ENCODE data around the gene TMEM132D. TPM values are rescaled to one million over a fixed set of nuclear protein-coding genes. Genes with fewer than 3 reads are reported as not detected.

Gene TMEM132D
- total RNA-seq, 1 experiment from 2014 or later = 1.4 TPM

DNA sequence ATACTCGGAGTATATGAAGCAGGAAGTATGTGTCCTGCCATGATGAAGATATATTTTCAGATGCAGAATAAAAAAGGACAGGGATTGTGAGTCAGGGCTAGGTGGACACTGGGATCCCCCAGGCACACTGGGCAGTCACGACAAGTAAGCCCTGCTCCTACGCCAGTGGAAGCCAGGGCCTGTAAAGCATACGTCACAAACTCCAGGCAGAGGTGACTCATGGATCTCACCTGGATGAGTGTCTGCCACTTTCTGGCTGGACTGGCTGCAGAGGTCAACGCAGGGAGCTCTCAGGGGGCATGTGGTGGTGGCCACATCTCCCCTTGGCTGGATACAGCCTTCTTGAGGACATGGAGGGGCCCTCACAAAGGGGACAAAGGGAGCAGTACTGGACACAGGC, 788.3 kb downstream of the TMEM132D start:
- POLR2A ChIA-PET = no interaction called here
- H3K9me3 Mint-ChIP-seq = peaks cover 83% of the 10 kb centered on the region
- CTCF ChIA-PET = no interaction called here

DNA sequence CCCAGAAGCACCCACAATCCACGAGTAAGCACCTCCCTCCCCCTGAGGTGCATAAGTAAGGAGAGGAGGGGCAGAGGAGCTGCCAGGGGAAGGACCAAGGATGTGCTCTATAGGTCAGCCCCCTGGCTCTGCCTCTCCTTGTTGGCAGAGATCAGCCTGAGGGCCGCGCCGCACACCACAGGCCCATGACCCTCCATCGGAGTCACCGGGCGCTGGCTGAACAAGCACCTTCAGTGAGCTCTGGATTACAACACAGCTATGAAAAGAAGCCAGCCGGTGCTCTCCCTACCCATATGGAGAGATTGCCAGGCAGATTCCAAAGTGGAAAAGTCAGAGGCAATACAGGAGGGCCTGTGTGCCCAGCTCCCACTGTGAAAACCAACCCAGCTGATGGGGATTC, 793.2 kb downstream of the TMEM132D start:
- ChIA-PET POLR2A (no interaction called here), CTCF (no interaction called here)
- Mint-ChIP-seq H3K4me3 (no peak overlapping the region), H3K27ac (no peak overlapping the region), H3K36me3 (peaks cover 71% of the 10 kb centered on the region), H3K9me3 (peaks cover 79% of the 10 kb centered on the region), H3K4me1 (no peaks in the 10 kb centered on the region), H3K27me3 (ENCODE audit: low read depth) (peaks cover 11% of the 10 kb centered on the region)
- no peak for DNase-seq (ENCODE audit: low spot score)
- no peak for ATAC-seq
- TF ChIP-seq, protein P1, sequence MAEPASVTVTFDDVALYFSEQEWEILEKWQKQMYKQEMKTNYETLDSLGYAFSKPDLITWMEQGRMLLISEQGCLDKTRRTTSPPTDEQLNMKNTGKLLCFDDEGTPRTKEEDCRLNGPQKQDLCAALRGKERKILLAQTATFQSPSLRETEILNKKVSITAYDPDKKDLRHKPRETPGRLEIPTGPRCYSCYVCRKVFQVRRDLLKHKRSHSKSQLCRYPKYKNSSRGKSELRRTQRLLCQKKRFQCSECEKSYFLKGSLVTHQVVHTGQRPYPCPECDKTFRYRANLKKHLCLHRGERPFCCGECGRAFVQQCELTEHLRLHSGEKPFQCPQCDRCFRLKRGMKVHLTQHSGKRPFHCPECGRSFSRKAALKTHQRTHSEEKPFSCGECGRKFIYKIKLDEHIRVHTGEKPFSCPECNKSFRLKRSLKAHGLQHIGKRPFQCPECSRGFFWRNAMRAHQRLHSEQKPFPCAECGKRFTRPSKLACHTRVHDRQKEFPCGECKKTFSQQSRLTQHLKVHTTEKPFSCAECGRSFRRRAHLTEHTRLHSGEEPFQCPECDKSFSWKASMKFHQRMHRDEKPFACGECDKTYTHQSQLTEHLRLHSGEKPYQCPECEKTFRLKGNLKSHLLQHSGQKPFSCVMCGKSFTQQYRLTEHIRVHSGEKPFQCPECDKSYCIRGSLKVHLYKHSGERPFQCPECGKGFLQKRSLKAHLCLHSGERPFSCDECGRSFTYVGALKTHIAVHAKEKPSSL (CRISPR knock-in tag; conservative IDR thresholded peaks at IDR 0.05) = no peak
- TF ChIP-seq SMAD4 (CRISPR knock-in tag; IDR thresholded peaks at IDR 0.05) = no peak
- TF ChIP-seq, protein P2, sequence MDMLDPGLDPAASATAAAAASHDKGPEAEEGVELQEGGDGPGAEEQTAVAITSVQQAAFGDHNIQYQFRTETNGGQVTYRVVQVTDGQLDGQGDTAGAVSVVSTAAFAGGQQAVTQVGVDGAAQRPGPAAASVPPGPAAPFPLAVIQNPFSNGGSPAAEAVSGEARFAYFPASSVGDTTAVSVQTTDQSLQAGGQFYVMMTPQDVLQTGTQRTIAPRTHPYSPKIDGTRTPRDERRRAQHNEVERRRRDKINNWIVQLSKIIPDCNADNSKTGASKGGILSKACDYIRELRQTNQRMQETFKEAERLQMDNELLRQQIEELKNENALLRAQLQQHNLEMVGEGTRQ (CRISPR knock-in tag; IDR thresholded peaks at IDR 0.05) = no peak
- TF ChIP-seq ZNF317 (CRISPR knock-in tag; IDR thresholded peaks at IDR 0.05; ENCODE audit: borderline replicate concordance, low read depth) = no peak
- TF ChIP-seq OVOL2 (CRISPR knock-in tag; IDR thresholded peaks at IDR 0.05; ENCODE audit: borderline replicate concordance) = no peak
- TF ChIP-seq, protein P3, sequence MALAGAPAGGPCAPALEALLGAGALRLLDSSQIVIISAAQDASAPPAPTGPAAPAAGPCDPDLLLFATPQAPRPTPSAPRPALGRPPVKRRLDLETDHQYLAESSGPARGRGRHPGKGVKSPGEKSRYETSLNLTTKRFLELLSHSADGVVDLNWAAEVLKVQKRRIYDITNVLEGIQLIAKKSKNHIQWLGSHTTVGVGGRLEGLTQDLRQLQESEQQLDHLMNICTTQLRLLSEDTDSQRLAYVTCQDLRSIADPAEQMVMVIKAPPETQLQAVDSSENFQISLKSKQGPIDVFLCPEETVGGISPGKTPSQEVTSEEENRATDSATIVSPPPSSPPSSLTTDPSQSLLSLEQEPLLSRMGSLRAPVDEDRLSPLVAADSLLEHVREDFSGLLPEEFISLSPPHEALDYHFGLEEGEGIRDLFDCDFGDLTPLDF (CRISPR knock-in tag; IDR thresholded peaks at IDR 0.05) = no peak
- TF ChIP-seq TEAD4 (CRISPR knock-in tag; IDR thresholded peaks at IDR 0.05) = no peak
- TF ChIP-seq, protein P4, sequence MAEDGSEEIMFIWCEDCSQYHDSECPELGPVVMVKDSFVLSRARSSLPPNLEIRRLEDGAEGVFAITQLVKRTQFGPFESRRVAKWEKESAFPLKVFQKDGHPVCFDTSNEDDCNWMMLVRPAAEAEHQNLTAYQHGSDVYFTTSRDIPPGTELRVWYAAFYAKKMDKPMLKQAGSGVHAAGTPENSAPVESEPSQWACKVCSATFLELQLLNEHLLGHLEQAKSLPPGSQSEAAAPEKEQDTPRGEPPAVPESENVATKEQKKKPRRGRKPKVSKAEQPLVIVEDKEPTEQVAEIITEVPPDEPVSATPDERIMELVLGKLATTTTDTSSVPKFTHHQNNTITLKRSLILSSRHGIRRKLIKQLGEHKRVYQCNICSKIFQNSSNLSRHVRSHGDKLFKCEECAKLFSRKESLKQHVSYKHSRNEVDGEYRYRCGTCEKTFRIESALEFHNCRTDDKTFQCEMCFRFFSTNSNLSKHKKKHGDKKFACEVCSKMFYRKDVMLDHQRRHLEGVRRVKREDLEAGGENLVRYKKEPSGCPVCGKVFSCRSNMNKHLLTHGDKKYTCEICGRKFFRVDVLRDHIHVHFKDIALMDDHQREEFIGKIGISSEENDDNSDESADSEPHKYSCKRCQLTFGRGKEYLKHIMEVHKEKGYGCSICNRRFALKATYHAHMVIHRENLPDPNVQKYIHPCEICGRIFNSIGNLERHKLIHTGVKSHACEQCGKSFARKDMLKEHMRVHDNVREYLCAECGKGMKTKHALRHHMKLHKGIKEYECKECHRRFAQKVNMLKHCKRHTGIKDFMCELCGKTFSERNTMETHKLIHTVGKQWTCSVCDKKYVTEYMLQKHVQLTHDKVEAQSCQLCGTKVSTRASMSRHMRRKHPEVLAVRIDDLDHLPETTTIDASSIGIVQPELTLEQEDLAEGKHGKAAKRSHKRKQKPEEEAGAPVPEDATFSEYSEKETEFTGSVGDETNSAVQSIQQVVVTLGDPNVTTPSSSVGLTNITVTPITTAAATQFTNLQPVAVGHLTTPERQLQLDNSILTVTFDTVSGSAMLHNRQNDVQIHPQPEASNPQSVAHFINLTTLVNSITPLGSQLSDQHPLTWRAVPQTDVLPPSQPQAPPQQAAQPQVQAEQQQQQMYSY (CRISPR knock-in tag; IDR thresholded peaks at IDR 0.05) = no peak
- TF ChIP-seq, protein P5, sequence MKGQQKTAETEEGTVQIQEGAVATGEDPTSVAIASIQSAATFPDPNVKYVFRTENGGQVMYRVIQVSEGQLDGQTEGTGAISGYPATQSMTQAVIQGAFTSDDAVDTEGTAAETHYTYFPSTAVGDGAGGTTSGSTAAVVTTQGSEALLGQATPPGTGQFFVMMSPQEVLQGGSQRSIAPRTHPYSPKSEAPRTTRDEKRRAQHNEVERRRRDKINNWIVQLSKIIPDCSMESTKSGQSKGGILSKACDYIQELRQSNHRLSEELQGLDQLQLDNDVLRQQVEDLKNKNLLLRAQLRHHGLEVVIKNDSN (CRISPR knock-in tag; IDR thresholded peaks at IDR 0.05) = no peak
- TF ChIP-seq ZNF416 (CRISPR knock-in tag; IDR thresholded peaks at IDR 0.05) = no peak
- TF ChIP-seq, protein P6, sequence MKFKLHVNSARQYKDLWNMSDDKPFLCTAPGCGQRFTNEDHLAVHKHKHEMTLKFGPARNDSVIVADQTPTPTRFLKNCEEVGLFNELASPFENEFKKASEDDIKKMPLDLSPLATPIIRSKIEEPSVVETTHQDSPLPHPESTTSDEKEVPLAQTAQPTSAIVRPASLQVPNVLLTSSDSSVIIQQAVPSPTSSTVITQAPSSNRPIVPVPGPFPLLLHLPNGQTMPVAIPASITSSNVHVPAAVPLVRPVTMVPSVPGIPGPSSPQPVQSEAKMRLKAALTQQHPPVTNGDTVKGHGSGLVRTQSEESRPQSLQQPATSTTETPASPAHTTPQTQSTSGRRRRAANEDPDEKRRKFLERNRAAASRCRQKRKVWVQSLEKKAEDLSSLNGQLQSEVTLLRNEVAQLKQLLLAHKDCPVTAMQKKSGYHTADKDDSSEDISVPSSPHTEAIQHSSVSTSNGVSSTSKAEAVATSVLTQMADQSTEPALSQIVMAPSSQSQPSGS (CRISPR knock-in tag; IDR thresholded peaks at IDR 0.05; ENCODE audit: borderline replicate concordance, low read depth) = no peak
- TF ChIP-seq MXD4 (CRISPR knock-in tag; IDR thresholded peaks at IDR 0.05; ENCODE audit: borderline replicate concordance) = no peak
- TF ChIP-seq CREM (CRISPR knock-in tag; IDR thresholded peaks at IDR 0.05) = no peak

More for the DNA sequence above, 788.3 kb downstream of the TMEM132D start:
- no peaks in the 10 kb centered on the region for H3K4me1 Mint-ChIP-seq
- TF ChIP-seq RELA (CRISPR knock-in tag; IDR thresholded peaks at IDR 0.05; ENCODE audit: borderline replicate concordance) = no peak
- TF ChIP-seq, protein P7, sequence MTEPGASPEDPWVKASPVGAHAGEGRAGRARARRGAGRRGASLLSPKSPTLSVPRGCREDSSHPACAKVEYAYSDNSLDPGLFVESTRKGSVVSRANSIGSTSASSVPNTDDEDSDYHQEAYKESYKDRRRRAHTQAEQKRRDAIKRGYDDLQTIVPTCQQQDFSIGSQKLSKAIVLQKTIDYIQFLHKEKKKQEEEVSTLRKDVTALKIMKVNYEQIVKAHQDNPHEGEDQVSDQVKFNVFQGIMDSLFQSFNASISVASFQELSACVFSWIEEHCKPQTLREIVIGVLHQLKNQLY (CRISPR knock-in tag; IDR thresholded peaks at IDR 0.05) = no peak
- TF ChIP-seq, protein P8, sequence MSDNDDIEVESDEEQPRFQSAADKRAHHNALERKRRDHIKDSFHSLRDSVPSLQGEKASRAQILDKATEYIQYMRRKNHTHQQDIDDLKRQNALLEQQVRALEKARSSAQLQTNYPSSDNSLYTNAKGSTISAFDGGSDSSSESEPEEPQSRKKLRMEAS (CRISPR knock-in tag; IDR thresholded peaks at IDR 0.05) = no peak
- no peak for TF ChIP-seq GTF2I (CRISPR knock-in tag; conservative IDR thresholded peaks at IDR 0.05)
- TF ChIP-seq CBFB (CRISPR knock-in tag; IDR thresholded peaks at IDR 0.05; ENCODE audit: low read depth) = no peak
- TF ChIP-seq IRF2 (CRISPR knock-in tag; IDR thresholded peaks at IDR 0.05; ENCODE audit: borderline replicate concordance, low read depth) = no peak
- TF ChIP-seq ELF4 (CRISPR knock-in tag; IDR thresholded peaks at IDR 0.05; ENCODE audit: low read depth) = no peak
- TF ChIP-seq, protein P9, sequence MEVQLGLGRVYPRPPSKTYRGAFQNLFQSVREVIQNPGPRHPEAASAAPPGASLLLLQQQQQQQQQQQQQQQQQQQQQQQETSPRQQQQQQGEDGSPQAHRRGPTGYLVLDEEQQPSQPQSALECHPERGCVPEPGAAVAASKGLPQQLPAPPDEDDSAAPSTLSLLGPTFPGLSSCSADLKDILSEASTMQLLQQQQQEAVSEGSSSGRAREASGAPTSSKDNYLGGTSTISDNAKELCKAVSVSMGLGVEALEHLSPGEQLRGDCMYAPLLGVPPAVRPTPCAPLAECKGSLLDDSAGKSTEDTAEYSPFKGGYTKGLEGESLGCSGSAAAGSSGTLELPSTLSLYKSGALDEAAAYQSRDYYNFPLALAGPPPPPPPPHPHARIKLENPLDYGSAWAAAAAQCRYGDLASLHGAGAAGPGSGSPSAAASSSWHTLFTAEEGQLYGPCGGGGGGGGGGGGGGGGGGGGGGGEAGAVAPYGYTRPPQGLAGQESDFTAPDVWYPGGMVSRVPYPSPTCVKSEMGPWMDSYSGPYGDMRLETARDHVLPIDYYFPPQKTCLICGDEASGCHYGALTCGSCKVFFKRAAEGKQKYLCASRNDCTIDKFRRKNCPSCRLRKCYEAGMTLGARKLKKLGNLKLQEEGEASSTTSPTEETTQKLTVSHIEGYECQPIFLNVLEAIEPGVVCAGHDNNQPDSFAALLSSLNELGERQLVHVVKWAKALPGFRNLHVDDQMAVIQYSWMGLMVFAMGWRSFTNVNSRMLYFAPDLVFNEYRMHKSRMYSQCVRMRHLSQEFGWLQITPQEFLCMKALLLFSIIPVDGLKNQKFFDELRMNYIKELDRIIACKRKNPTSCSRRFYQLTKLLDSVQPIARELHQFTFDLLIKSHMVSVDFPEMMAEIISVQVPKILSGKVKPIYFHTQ (CRISPR knock-in tag; IDR thresholded peaks at IDR 0.05) = no peak
- TF ChIP-seq, protein P10, sequence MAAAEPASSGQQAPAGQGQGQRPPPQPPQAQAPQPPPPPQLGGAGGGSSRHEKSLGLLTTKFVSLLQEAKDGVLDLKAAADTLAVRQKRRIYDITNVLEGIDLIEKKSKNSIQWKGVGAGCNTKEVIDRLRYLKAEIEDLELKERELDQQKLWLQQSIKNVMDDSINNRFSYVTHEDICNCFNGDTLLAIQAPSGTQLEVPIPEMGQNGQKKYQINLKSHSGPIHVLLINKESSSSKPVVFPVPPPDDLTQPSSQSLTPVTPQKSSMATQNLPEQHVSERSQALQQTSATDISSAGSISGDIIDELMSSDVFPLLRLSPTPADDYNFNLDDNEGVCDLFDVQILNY (CRISPR knock-in tag; IDR thresholded peaks at IDR 0.05) = no peak
- no peak for DNase-seq (ENCODE audit: low spot score)
- H3K4me3 Mint-ChIP-seq = no peak overlapping the region
- peaks cover 16% of the 10 kb centered on the region for H3K27me3 Mint-ChIP-seq (ENCODE audit: low read depth)
- H3K27ac Mint-ChIP-seq = no peak overlapping the region
- peaks cover 68% of the 10 kb centered on the region for H3K36me3 Mint-ChIP-seq
- ATAC-seq = no peak

All from WTC11 (cell line).